GM23248 (cell line): ENCODE results near the gene TTC13. TPM values are rescaled to one million over a fixed set of nuclear protein-coding genes. Genes with fewer than 3 reads are reported as not detected.

ENCODE experiments used
- DNase-seq: peaks from one replicate; pipeline ENCODE4 v3.0.0-alpha.2; 2015
- H2AFZ ChIP-seq: fragments of 200-600 bp; sonication (generic); 2 replicates; pipeline ENCODE4 v1.6.1; 2016; ENCODE audit warnings: antibody characterized with exemption
- H3F3A ChIP-seq: fragments of 200-600 bp; sonication (generic); 2 replicates; pipeline ENCODE4 v1.6.1; 2016; ENCODE audit warnings: mild to moderate bottlenecking, antibody characterized with exemption, mixed run types; ENCODE audit not compliant: insufficient read depth
- H3K27ac ChIP-seq: fragments of 200-600 bp; sonication (generic); 2 replicates; pipeline ENCODE4 v1.5.1; 2016; ENCODE audit warnings: mild to moderate bottlenecking
- H3K27me3 ChIP-seq: fragments of 200-600 bp; sonication (generic); replicated peaks from 2 replicates; pipeline ENCODE4 v1.6.1; 2016; ENCODE audit warnings: mild to moderate bottlenecking; ENCODE audit not compliant: insufficient read depth
- H3K36me3 ChIP-seq: fragments of 200-600 bp; sonication (generic); 2 replicates; pipeline ENCODE4 v1.6.1; 2016; ENCODE audit warnings: low read depth, mild to moderate bottlenecking
- H3K4me1 ChIP-seq: fragments of 200-600 bp; sonication (generic); 2 replicates; pipeline ENCODE4 v1.6.1; 2016; ENCODE audit warnings: mild to moderate bottlenecking; ENCODE audit not compliant: insufficient read depth
- H3K4me2 ChIP-seq: fragments of 200-600 bp; sonication (generic); one replicate; pipeline ENCODE4 v1.6.1; 2016; ENCODE audit warnings: mild to moderate bottlenecking; ENCODE audit not compliant: unreplicated experiment
- H3K4me3 ChIP-seq: fragments of 200-600 bp; sonication (generic); 2 replicates; pipeline ENCODE4 v1.5.1; 2016; ENCODE audit warnings: mild to moderate bottlenecking
- H3K79me2 ChIP-seq: fragments of 200-600 bp; sonication (generic); 2 replicates; pipeline ENCODE4 v1.6.1; 2016; ENCODE audit warnings: mild to moderate bottlenecking; ENCODE audit not compliant: insufficient read depth
- H3K9ac ChIP-seq: fragments of 200-600 bp; sonication (generic); 2 replicates; pipeline ENCODE4 v1.6.1; 2016; ENCODE audit warnings: mild to moderate bottlenecking
- H3K9me2 ChIP-seq: fragments of 200-600 bp; sonication (generic); 2 replicates; pipeline ENCODE4 v1.6.1; 2016; ENCODE audit warnings: mixed run types, mild to moderate bottlenecking, moderate library complexity; ENCODE audit not compliant: insufficient read depth
- H3K9me3 ChIP-seq: fragments of 200-600 bp; sonication (generic); one replicate; pipeline ENCODE4 v1.6.1; 2017; ENCODE audit warnings: low read depth
- H4K20me1 ChIP-seq: fragments of 200-600 bp; sonication (generic); 2 replicates; pipeline ENCODE4 v1.6.0; 2016; ENCODE audit not compliant: insufficient read depth
- EZH2 ChIP-seq: fragments of 200-600 bp; sonication (generic); IDR thresholded peaks from 2 replicates; pipeline ENCODE4 v1.6.1; 2018; ENCODE audit warnings: antibody characterized with exemption, mild to moderate bottlenecking; ENCODE audit not compliant: insufficient read depth, poor library complexity, severe bottlenecking
- EZH2phosphoT487 ChIP-seq: fragments of 200-600 bp; sonication (generic); IDR thresholded peaks from 2 replicates; pipeline ENCODE4 v1.6.1; 2018; ENCODE audit warnings: antibody characterized with exemption, moderate library complexity, mild to moderate bottlenecking, low read depth; ENCODE audit not compliant: insufficient read depth
- WGBS, 2 experiments: methylation state at CpG; one replicate each; pipeline ENCODE4 v1.1.6; 2015 to 2017; ENCODE audit warnings: low lambda C conversion rate in 2 of 2, low coverage in 1 of 2; ENCODE audit errors: missing lambda C conversion rate in 2 of 2; 5-methylcytosine and 5-hydroxymethylcytosine counted together
- in situ Hi-C: fragments of 300-500 bp; cut with MboI; formaldehyde crosslinking; loops from 2 replicates; pipeline ENCODE4 v1.15.0; 2020
- polyA plus RNA-seq: library from polyadenylated mRNA; unstranded; fragments of >200 nt; fragmentation: Nextera tagmentation; extraction: Ambion mirVana; gene quantifications from 2 replicates; pipeline ENCODE4 v1.2.1, GENCODE V29; 2016
- total RNA-seq: library from RNA; depleted of rRNA; stranded (reverse); fragments of >200 nt; shearing (Covaris generic); gene quantifications from 2 replicates; pipeline ENCODE4 v1.2.3, GENCODE V29; 2014

Gene TTC13
- total and polyA plus RNA-seq, 2 experiments from 2014 or later: 9.1 to 11.1 TPM

- Histone ChIP-seq H4K20me1 (no peaks in the 10 kb centered on the region), H3K4me2 (no peak overlapping the region), H3K9me2 (no peaks in the 10 kb centered on the region), H3K27ac (no peak overlapping the region), H3K9me3 (no peaks in the 10 kb centered on the region), H3K27me3 (no peaks in the 10 kb centered on the region), H3K4me3 (no peak overlapping the region), H3K9ac (no peak overlapping the region), H3F3A (peaks cover 8% of the 10 kb centered on the region; the same call in 1 of the 2 replicates), H3K79me2 (no peaks in the 10 kb centered on the region), H3K4me1 (peaks cover 12% of the 10 kb centered on the region), H3K36me3 (no peaks in the 10 kb centered on the region), H2AFZ (no peak overlapping the region)
- DNase-seq: peak; percentile 83
- TF ChIP-seq EZH2phosphoT487 (no peak), EZH2 (no peak)
- in situ Hi-C loops: no loop called here
- WGBS, 2 experiments: 56 to 58% methylated on average over 15 of the region's 15 CpGs
Measured at GRCh38 chr1:230917284-230918135, 61.2 kb downstream of the TTC13 start.

- DNase-seq: no peak
- TF ChIP-seq EZH2 (no peak), EZH2phosphoT487 (no peak)
- H2AFZ ChIP-seq: no peak overlapping the region
- 85 to 87% methylated on average over 8 of the region's 8 CpGs for WGBS, 2 experiments
- H3K9ac ChIP-seq: no peak overlapping the region
- H3K9me2 ChIP-seq: no peaks in the 10 kb centered on the region
- peaks cover 12% of the 10 kb centered on the region for H3K4me1 ChIP-seq
- no peaks in the 10 kb centered on the region for H3K27me3 ChIP-seq
- H4K20me1 ChIP-seq: no peaks in the 10 kb centered on the region
- H3K79me2 ChIP-seq: no peaks in the 10 kb centered on the region
- no peak overlapping the region for H3K4me2 ChIP-seq
- peaks cover 8% of the 10 kb centered on the region; the same call in 1 of the 2 replicates for H3F3A ChIP-seq
- in situ Hi-C loops: no loop called here
- no peaks in the 10 kb centered on the region for H3K9me3 ChIP-seq
- no peak overlapping the region for H3K4me3 ChIP-seq
- H3K36me3 ChIP-seq: no peaks in the 10 kb centered on the region
- no peak overlapping the region for H3K27ac ChIP-seq
Measured at GRCh38 chr1:230916587-230917283, 61.9 kb downstream of the TTC13 start.

- H3K27me3 ChIP-seq: no peaks in the 10 kb centered on the region
- no peak for DNase-seq
- no peaks in the 10 kb centered on the region for H3K36me3 ChIP-seq
- peaks cover 12% of the 10 kb centered on the region for H3K4me1 ChIP-seq
- no peaks in the 10 kb centered on the region for H3K9me2 ChIP-seq
- H3F3A ChIP-seq: peaks cover 8% of the 10 kb centered on the region; the same call in 1 of the 2 replicates
- H4K20me1 ChIP-seq: no peaks in the 10 kb centered on the region
- TF ChIP-seq EZH2: no peak
- TF ChIP-seq EZH2phosphoT487: no peak
- no peak overlapping the region for H3K9ac ChIP-seq
- H3K4me3 ChIP-seq: no peak overlapping the region
- H3K79me2 ChIP-seq: no peaks in the 10 kb centered on the region
- no peak overlapping the region for H3K27ac ChIP-seq
- no peaks in the 10 kb centered on the region for H3K9me3 ChIP-seq
- H2AFZ ChIP-seq: no peak overlapping the region
- no peak overlapping the region for H3K4me2 ChIP-seq
- in situ Hi-C loops: no loop called here
Measured at GRCh38 chr1:230915078-230915477, 63.6 kb downstream of the TTC13 start.

- Histone ChIP-seq H3K36me3 (no peaks in the 10 kb centered on the region), H3K9ac (no peak overlapping the region), H3K4me3 (no peak overlapping the region), H2AFZ (0 out of 2 replicates have a peak overlapping the region, but pooled peaks have one; percentile 59), H3K27ac (peak overlapping the region; percentile 30; the same call in 1 of the 2 replicates), H3K9me2 (no peaks in the 10 kb centered on the region), H3K4me1 (peaks cover 12% of the 10 kb centered on the region), H3K9me3 (no peaks in the 10 kb centered on the region), H3K4me2 (peak overlapping the region; percentile 7), H3F3A (peaks cover 8% of the 10 kb centered on the region; the same call in 1 of the 2 replicates), H3K79me2 (no peaks in the 10 kb centered on the region), H4K20me1 (no peaks in the 10 kb centered on the region), H3K27me3 (no peaks in the 10 kb centered on the region)
- in situ Hi-C loops: no loop called here
- DNase-seq: peak; percentile 72
- WGBS, 2 experiments: 60 to 70% methylated on average over 2 of the region's 2 CpGs
- TF ChIP-seq EZH2phosphoT487 (no peak), EZH2 (no peak)
Measured at GRCh38 chr1:230913496-230913895, 65.2 kb downstream of the TTC13 start.
